ENCODE measurements around the gene SIRT1. TPM values are rescaled to one million over a fixed set of nuclear protein-coding genes. Genes with fewer than 3 reads are reported as not detected.

SIRT1 gene
- total and polyA plus RNA-seq, 9 of the 15 experiments (the other 6 are each of a cell fraction or from before 2014, with no cell fraction given) = 7.8 to 25.8 (median 19.1) TPM

- TF ChIP-seq CUX1 (CRISPR knock-in tag; IDR thresholded peaks at IDR 0.05) (no peak), U2AF1 (optimal IDR thresholded peaks at IDR 0.05; ENCODE audit: low read depth, low read length) (peak; percentile 26), FOXK1 (CRISPR knock-in tag; IDR thresholded peaks at IDR 0.05; ENCODE audit: borderline replicate concordance) (no peak), ZNF41 (CRISPR knock-in tag; conservative IDR thresholded peaks at IDR 0.05) (0 out of 2 replicates have a peak, but pooled peaks have one; percentile 0), ZNF274 (IDR thresholded peaks at IDR 0.05; ENCODE audit: borderline replicate concordance, low read depth, low read length) (no peak), HDAC8 (tag; IDR thresholded peaks at IDR 0.05) (no peak), ZNF184 (CRISPR knock-in tag; IDR thresholded peaks at IDR 0.05) (no peak), FOXP1 (CRISPR knock-in tag; IDR thresholded peaks at IDR 0.05) (no peak), CTCFL (IDR thresholded peaks at IDR 0.05; ENCODE audit: borderline replicate concordance, insufficient read depth, low read depth, low read length, poor library complexity, severe bottlenecking) (peak; percentile 1), ESRRA (IDR thresholded peaks at IDR 0.05; ENCODE audit: borderline replicate concordance, low read depth) (no peak), JUND (IDR thresholded peaks at IDR 0.05; ENCODE audit: borderline replicate concordance, low read depth, low read length) (peak; percentile 16; the same call in 1 of the 2 replicates), JUND (tag; IDR thresholded peaks at IDR 0.05; ENCODE audit: borderline replicate concordance, low read depth, low read length) (no peak), RAD21 (CRISPR knock-in tag; conservative IDR thresholded peaks at IDR 0.05 in 1 of 2, IDR thresholded peaks at IDR 0.05 in 1 of 2) (no peak), ELF1 (tag; IDR thresholded peaks at IDR 0.05) (0 out of 2 replicates have a peak, but pooled peaks have one; percentile 25), PHF20 (IDR thresholded peaks at IDR 0.05; ENCODE audit: partially characterized antibody) (peak; percentile 42), NR3C1 (CRISPR knock-in tag; IDR thresholded peaks at IDR 0.05) (0 out of 2 replicates have a peak, but pooled peaks have one; percentile 11), FOXJ3 (CRISPR knock-in tag; IDR thresholded peaks at IDR 0.05) (no peak), CREB5 (CRISPR knock-in tag; IDR thresholded peaks at IDR 0.05) (no peak)
Measured at GRCh38 chr10:67884842-67885670, 600 bp downstream of the SIRT1 start (continued).

All from K562 (cell line).